Effector CD8-positive, alpha-beta T cell (primary cell): Measurements from ENCODE around the gene RAPH1.
"Not testable (repeated sequence)": the region's sequence is repeated elsewhere in the genome, so short reads cannot be mapped to it uniquely, and the experiment has no call there.

Source experiments
- DNase-seq: peaks from one replicate; lab custom pipeline; 2025; lab: John Stamatoyannopoulos, UW

Gene RAPH1

DNA sequence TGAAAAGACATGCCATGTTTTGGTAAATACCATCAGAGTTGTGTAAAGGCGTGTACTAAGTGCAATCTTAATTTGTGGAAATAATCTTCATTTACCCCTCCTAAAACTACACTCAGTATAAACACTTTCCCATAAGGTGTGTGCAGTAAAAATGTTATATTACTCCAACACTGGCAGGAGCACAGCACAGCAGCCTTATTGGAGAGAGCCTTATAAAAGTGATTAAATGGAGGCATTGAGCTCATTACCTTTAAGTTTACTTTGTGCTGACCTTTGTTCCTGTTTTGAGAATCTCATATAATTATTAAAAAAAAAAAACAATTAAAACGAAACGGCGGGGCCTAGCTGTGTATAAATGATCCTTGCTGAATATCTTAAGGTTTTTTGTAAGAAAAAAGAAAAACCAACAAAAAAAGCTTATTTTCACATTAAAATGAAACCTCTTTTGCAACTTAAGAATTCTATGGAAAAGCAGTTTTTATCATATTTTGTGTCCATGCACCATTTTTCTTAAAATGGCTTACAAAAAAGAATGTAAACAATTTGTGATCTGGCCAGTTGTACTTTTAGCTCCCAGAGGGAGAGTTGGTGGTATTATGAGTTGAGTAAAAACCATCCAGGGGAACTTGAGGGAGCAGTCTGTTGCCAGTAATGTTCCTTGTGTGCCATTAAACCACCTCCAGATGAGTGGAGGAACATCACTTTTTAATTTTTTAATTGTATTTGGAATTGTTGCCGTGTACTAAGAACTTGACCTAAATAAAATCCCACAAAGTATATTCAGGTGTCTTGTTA is 103.5 kb downstream of the RAPH1 start:
- DNase-seq = no peak

- DNase-seq = not testable (repeated sequence)
Measured at GRCh38 chr2:203429643-203430042, 105.5 kb downstream of the RAPH1 start.

DNA sequence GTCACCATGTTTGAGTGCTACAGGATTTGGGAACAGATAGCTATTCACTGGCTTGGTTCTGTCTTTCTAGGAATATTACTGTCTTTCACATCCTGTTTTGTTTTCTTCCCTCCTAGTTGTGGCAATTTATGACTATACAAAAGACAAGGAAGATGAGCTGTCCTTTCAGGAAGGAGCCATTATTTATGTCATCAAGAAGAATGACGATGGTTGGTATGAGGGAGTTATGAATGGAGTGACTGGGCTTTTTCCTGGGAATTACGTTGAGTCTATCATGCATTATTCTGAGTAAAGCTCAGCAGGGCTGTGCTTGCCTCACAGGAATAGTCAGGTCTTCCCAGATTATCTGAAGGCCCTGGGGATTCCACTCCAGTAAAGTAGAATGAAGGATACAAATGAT is 108.0 kb downstream of the RAPH1 start:
- no peak for DNase-seq

- DNase-seq = no peak
Measured at GRCh38 chr2:203418271-203418670, 116.8 kb downstream of the RAPH1 start.

DNA sequence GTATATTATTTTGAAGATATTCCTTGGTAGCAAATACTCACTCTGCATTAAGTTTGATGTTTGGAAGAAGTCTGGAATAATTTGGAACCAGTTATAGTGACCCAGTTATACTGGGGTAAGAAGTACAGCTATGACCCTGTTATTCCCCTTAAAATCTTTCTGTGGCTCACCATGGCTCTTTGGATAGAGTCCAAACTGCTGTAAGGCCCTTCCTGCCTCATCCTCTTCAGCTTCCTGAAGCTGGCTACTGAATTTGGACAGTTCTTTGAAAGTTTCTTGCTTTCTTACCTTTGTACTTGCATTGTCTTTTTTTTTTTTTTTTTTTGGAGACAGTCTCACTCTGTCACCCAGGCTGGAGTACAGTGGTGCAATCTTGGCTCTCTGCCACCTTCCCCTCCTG is 121.3 kb downstream of the RAPH1 start:
- no peak for DNase-seq

GRCh38 chr2:203412546-203413331 is 122.4 kb downstream of the RAPH1 start:
- DNase-seq = no peak

- no peak for DNase-seq
Measured at GRCh38 chr2:203407496-203407895, 127.6 kb downstream of the RAPH1 start.

GRCh38 chr2:203404996-203405395 is 130.1 kb downstream of the RAPH1 start:
- DNase-seq = no peak

- no peak for DNase-seq
Measured at GRCh38 chr2:203400805-203401585, 134.1 kb downstream of the RAPH1 start.

- DNase-seq = no peak
Measured at GRCh38 chr2:203399031-203399430, 136.1 kb downstream of the RAPH1 start.

DNA sequence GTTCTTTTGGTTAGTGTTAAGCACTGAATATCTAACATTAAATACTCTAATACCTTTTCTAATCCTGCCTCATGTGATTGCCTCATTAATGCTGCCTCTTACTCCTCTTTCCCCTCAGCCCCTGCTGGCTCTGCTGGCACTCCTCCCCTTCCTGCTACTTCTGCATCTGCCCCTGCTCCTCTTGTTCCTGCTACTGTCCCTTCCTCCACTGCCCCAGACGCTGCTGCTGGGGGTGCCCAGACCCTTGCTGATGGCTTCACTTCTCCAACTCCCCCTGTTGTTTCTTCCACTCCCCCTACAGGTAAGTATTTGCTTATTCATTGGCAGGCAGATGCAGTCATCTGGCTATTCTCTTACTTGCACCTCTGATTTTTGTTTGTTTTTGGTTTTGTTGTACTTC is 138.4 kb downstream of the RAPH1 start:
- no peak for DNase-seq

DNA sequence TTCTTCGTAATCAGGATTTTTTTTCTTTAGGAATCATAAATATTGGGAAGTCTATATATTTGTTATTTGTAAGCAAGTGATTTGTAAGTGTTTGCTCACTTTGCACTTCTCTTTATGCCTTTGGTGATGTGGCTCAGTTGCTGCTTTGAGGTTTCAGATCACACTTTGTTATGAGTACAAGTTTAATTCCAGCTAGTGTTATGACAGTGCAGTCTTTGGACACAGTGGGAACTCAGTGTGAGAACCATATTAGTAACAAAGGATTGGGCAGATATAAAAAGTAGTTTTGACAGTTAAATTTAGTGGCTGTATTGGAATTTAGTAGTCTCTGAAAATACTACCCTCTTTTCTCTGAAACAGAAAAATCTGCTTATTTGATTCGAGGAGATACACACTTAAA is 139.2 kb downstream of the RAPH1 start:
- DNase-seq = no peak

DNA sequence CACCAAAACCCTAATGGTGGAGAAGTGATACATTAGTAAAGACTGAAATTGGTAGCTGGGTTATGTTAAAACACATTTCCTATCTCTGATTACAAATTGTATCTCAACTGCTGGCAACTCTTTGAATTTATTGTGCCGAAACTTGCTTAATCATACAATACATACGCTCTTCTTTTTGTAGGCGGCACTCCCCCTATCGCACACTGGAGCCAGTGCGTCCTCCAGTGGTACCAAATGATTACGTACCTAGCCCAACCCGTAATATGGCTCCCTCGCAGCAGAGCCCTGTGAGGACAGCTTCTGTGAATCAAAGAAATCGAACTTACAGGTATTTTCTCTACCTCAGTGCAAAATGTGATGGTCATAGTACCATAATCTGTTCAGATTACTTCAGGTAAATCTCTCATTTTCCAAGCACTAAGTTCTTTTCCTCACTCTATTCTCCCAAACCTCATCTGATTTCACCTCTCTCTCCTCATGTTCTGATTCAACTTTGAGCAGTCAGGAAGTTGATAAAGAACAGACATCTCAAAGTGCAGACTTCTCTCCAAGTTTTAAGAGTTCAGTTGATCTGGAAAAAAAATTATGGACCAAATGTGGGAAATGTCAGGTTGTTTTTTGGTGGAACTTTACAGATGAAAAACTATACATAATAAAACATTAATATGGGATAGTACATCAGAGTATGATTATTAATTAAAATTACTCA is 140.4 kb downstream of the RAPH1 start:
- no peak for DNase-seq

DNA sequence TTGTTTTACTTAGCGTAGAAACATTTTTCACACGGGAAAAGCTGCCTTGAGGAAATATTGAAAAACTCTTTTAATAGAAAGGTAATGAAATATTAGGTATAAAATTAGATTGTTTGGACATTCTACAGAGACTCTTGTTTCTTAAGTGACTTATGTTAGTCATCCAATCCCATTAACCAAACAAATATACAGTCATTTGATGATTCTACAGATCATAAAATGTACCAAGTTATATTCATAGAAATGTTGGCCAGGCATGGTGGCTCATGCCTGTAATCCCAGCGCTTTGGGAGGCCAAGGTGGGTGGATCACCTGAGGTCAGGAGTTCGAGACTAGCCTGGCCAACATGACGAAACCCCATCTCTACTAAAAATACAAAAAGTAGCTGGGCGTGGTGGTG is 146.9 kb downstream of the RAPH1 start:
- DNase-seq = not testable (repeated sequence)

- DNase-seq = no peak
Measured at GRCh38 chr2:203383038-203383437, 152.1 kb downstream of the RAPH1 start.

DNA sequence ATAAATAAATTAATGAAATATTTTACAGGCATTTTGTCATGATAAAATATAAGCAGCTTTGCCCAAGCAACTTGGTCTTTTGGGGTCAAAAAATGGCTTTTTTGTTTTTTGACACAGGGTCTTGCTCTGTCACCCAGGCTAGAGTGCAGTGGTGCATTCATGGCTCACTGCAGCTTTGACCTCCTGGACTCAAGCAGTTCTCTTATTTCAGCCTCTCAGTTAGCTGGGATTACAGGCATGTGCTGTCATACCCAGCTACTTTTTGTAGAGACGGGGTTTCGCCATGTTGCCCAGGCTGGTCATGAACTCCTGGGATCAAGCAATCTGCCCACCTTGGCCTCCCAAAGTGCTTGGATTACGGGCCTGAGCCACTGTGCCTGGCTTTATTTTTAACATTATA is 155.9 kb downstream of the RAPH1 start:
- DNase-seq = no peak

DNA sequence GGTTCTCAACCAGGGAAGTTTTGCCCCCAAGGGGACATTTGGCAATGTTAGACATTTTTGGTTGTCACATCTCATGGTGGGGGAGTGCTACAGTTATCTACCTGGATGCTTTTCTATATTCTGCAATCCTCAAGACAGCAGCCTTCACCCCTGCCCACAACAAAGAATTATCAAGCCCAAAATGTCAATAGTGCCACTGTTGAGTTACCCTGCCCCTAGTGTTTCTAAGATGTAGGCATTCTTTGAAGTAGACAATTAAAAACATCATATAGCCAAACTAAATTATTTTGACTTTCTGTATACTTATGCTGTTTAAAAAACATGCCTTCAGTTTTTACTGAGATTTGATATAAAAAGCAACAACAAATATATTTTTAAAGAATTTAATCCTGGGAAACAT is 158.9 kb downstream of the RAPH1 start:
- DNase-seq = no peak

- DNase-seq = not testable (repeated sequence)
Measured at GRCh38 chr2:203372706-203373105, 162.4 kb downstream of the RAPH1 start.

DNA sequence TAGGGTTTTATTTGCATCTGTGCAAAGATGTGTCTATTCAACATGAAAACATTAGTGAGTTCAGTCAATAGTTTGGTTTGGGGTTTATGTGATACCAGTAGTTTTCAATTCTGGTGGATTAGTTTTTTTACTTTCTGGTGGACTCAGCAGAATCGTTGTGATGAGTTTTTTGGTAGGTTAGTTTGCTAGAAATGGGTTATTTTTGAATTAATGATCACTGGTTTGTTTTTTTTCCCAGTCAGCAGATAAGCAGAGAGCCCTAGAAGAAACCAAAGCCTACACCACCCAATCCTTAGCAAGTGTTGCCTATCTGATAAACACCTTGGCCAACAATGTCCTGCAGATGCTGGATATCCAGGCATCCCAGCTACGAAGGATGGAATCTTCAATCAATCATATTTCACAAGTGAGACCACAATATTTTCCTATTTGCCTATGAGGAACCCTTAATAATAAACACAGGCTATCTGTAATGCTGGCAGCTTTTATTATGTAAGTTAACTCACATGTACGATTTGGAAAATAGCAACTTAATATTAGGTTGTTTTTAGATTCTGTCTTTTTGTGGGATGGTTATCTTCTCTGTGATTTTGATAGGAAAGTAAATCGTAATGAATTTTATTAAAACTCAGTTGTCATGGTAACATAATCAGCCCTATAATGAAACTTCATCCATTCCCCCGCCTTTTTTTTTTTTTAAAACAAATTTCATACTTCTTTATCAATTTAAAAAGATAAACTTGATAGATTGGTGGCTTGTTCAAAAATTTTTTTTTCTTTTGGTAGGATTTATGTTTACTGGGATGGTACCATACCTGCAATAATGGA is 168.2 kb downstream of the RAPH1 start:
- no peak for DNase-seq

DNA sequence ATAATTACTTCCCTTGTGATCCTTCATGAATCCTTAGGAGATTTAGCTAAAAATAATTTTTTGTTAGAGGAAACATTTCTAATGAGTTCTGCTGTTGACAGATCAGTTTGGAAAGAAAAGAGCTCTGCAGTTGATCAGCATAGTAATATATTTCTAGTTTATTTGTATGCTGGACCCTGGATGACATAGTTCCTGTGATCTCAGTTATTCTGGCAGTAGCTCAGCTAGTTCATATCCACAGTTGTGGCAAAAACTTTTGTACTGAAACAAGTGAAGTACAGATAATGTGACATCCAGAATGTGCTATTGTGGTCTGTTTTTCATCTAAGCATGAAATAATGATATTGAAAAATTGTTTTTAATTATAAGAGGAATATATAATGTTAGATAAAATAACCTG is 173.2 kb downstream of the RAPH1 start:
- DNase-seq = no peak

DNA sequence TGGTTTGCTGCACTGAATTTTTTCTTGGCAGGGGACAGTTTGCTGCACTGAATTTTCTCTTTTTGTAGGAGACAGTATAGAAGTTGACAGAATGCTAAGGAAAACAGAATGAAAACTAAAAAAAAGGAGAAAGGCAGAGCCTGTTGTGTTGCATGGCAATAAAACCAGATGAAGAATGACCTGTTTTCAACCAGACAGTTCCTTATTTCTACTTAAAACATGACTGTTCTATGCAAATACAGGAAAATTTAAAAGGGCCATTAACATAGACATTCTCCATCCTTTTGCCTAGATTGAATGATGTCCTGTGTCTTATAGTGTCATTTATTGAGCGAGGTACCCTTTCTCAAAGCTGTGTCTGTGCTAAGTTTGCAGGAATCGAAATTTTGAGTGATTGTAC is 173.6 kb downstream of the RAPH1 start:
- no peak for DNase-seq
